ENCODE data around the gene SH3RF3. TPM values are rescaled to one million over a fixed set of nuclear protein-coding genes. Genes with fewer than 3 reads are reported as not detected.

Gene SH3RF3
- total RNA-seq, 2 donors from 2014 or later: 8.0 to 8.8 TPM

GRCh38 chr2:109154226-109154625 is 25.2 kb downstream of the SH3RF3 start:
- Histone ChIP-seq H3K4me3 (no peak overlapping the region), H3K9me3 (no peaks in the 10 kb centered on the region), H3K27me3 (no peaks in the 10 kb centered on the region), H3K27ac (no peak overlapping the region), H3K4me1 (peaks cover 0 to 19% of the 10 kb centered on the region in 2 donors), H3K36me3 (no peaks in the 10 kb centered on the region)
- DNase-seq (ENCODE audit: low spot score): no peak
- TF ChIP-seq CTCF (IDR thresholded peaks at IDR 0.05): no peak

GRCh38 chr2:109155553-109156451 is 26.8 kb downstream of the SH3RF3 start:
- no peak overlapping the region for H3K4me3 ChIP-seq
- no peak for TF ChIP-seq CTCF (IDR thresholded peaks at IDR 0.05)
- H3K36me3 ChIP-seq: no peaks in the 10 kb centered on the region
- no peaks in the 10 kb centered on the region for H3K9me3 ChIP-seq
- H3K4me1 ChIP-seq: peaks cover 0 to 15% of the 10 kb centered on the region in 2 donors
- no peak for DNase-seq (ENCODE audit: low spot score)
- no peak overlapping the region for H3K27ac ChIP-seq
- no peaks in the 10 kb centered on the region for H3K27me3 ChIP-seq

- TF ChIP-seq CTCF (IDR thresholded peaks at IDR 0.05): no peak
- Histone ChIP-seq H3K4me3 (no peak overlapping the region), H3K9me3 (no peaks in the 10 kb centered on the region), H3K27ac (no peak overlapping the region), H3K36me3 (no peaks in the 10 kb centered on the region), H3K27me3 (no peaks in the 10 kb centered on the region), H3K4me1 (peaks cover 0 to 16% of the 10 kb centered on the region in 2 donors)
- DNase-seq (ENCODE audit: low spot score): no peak
Observed at GRCh38 chr2:109157563-109158105, 28.6 kb downstream of the SH3RF3 start.

DNA sequence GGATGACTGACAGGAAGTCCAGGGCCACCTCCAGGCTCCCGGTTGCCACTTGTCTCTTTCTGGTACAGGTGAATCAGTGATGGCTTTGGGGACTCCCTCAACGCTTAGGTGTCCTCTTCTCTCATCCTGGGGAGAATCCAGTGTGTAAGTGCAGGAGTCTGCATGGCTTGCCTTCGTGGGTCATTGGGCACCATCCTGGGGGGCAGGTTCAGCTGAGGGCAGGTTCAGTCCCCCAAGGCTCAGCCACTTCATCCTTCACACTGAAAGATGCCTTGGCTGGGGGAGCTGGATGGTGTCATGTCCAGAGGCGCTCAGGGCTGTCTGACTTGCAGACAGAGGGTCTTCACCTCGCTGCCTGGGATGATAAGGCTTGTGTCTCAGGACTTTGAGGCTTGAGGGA is 29.2 kb downstream of the SH3RF3 start:
- H3K27me3 ChIP-seq: no peaks in the 10 kb centered on the region
- no peak overlapping the region for H3K4me3 ChIP-seq
- no peaks in the 10 kb centered on the region for H3K36me3 ChIP-seq
- H3K27ac ChIP-seq: no peak overlapping the region
- no peak for DNase-seq (ENCODE audit: low spot score)
- no peak for TF ChIP-seq CTCF (IDR thresholded peaks at IDR 0.05)
- peaks cover 0 to 21% of the 10 kb centered on the region in 2 donors for H3K4me1 ChIP-seq
- no peaks in the 10 kb centered on the region for H3K9me3 ChIP-seq

- Histone ChIP-seq H3K4me1 (peaks cover 0 to 21% of the 10 kb centered on the region in 2 donors), H3K4me3 (no peak overlapping the region), H3K27me3 (no peaks in the 10 kb centered on the region), H3K36me3 (no peaks in the 10 kb centered on the region), H3K27ac (no peak overlapping the region), H3K9me3 (no peaks in the 10 kb centered on the region)
- no peak for DNase-seq (ENCODE audit: low spot score)
- no peak for TF ChIP-seq CTCF (IDR thresholded peaks at IDR 0.05)
Observed at GRCh38 chr2:109159096-109159495, 30.1 kb downstream of the SH3RF3 start.
